GM06990 (cell line): Measurements from ENCODE around the gene CCDC85A.
A peak's percentile ranks its signal among the peaks of the same experiment; 100 is the strongest.

Experiments used
- DNase-seq: peaks from one replicate; pipeline ENCODE4 v3.0.0-alpha.2; 2011; ENCODE audit not compliant: insufficient read length; ENCODE audit errors: extremely low read depth
- H3K27me3 ChIP-seq: replicated peaks from 2 replicates; pipeline ENCODE4 v1.6.0; 2011; ENCODE audit warnings: low read length; ENCODE audit not compliant: control insufficient read depth, insufficient read depth
- H3K36me3 ChIP-seq: 2 replicates; pipeline ENCODE4 v1.5.1; 2011; ENCODE audit warnings: low read length; ENCODE audit not compliant: control insufficient read depth, insufficient read depth
- H3K4me3 ChIP-seq: replicated peaks from 2 replicates; pipeline ENCODE4 v1.5.1; 2011; ENCODE audit warnings: low read depth, mild to moderate bottlenecking, control low read depth, low read length
- CTCF ChIP-seq: IDR thresholded peaks from 2 replicates; pipeline ENCODE4 v1.5.1; 2011; ENCODE audit warnings: low read length, control low read depth, mild to moderate bottlenecking, inconsistent platforms; ENCODE audit not compliant: insufficient read depth, poor library complexity, severe bottlenecking

CCDC85A gene

GRCh38 chr2:56185101-56185581 is 1.4 kb downstream of the CCDC85A start:
- Histone ChIP-seq H3K27me3 (peaks cover 4% of the 10 kb centered on the region; the same call in 1 of the 2 replicates), H3K36me3 (no peaks in the 10 kb centered on the region), H3K4me3 (peak overlapping the region; percentile 45)
- DNase-seq = no peak
- no peak for TF ChIP-seq CTCF

- no peak for DNase-seq
- TF ChIP-seq CTCF = no peak
- H3K27me3 ChIP-seq = peaks cover 4% of the 10 kb centered on the region; the same call in 1 of the 2 replicates
- H3K36me3 ChIP-seq = no peaks in the 10 kb centered on the region
- no peak overlapping the region for H3K4me3 ChIP-seq
These were observed 1.8 kb downstream of the CCDC85A start for GRCh38 chr2:56185582-56186046.

GRCh38 chr2:56191617-56192016 is 7.8 kb downstream of the CCDC85A start:
- Histone ChIP-seq H3K27me3 (0 out of 2 replicates have a peak, but pooled peaks cover 1% of the 10 kb centered on the region), H3K4me3 (no peak overlapping the region), H3K36me3 (no peaks in the 10 kb centered on the region)
- TF ChIP-seq CTCF = peak; percentile 51
- DNase-seq = no peak

DNA sequence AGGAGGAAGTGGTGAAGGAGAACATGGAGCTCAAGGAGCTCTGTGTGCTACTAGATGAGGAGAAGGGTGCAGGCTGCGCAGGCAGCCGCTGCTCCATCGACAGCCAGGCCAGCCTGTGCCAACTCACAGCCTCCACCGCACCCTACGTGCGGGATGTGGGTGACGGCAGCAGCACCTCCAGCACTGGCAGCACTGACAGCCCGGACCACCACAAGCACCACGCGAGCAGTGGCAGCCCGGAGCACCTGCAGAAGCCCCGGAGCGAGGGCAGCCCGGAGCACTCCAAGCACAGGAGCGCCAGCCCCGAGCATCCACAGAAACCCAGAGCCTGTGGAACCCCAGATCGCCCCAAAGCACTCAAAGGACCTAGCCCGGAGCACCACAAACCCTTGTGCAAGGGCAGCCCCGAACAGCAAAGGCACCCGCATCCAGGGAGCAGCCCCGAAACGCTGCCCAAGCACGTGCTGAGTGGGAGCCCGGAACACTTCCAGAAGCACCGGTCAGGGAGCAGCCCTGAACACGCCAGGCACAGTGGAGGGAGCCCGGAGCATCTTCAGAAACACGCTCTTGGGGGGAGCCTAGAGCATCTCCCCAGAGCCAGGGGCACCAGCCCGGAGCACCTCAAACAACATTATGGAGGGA is 9.0 kb downstream of the CCDC85A start:
- no peaks in the 10 kb centered on the region for H3K36me3 ChIP-seq

DNA sequence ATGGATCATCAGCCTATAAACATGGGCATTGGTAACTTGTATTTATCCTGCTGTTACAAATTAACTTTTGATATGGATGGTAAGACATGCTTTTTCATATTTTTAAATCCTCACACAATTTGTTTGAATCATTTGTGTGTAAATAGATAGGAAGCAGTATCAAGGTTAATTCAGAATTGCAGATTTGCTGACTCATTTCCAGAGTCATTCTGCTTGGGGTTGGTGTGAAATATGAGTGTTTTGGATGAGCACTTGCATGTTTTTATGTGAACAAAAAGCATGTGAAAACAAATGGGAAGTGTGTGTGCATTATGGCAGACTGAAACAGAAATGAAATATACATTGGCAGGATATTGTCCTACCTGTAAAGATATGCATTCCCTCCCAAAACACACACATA is 11.8 kb downstream of the CCDC85A start:
- Histone ChIP-seq H3K27me3 (no peaks in the 10 kb centered on the region), H3K4me3 (no peak overlapping the region), H3K36me3 (no peaks in the 10 kb centered on the region)
- DNase-seq = no peak
- TF ChIP-seq CTCF = no peak

More for the DNA sequence above, 9.0 kb downstream of the CCDC85A start:
- Histone ChIP-seq H3K27me3 (0 out of 2 replicates have a peak, but pooled peaks cover 1% of the 10 kb centered on the region), H3K4me3 (no peak overlapping the region)
- DNase-seq = no peak
- no peak for TF ChIP-seq CTCF
